Measurements from ENCODE around the gene ANO8.

- no peak for TF ChIP-seq CTCF (IDR thresholded peaks at IDR 0.05)
- no peak for TF ChIP-seq POLR2A (IDR thresholded peaks at IDR 0.05)
Measured at GRCh38 chr19:17338433-17339078, 3.9 kb upstream of the ANO8 start.

All from body of pancreas (tissue), 4 donors.